ENCODE measurements around the gene NUDT8.
"Not testable (repeated sequence)": the region's sequence is repeated elsewhere in the genome, so short reads cannot be mapped to it uniquely, and the experiment has no call there.

NUDT8 gene

GRCh38 chr11:67613313-67613959 is 16.3 kb downstream of the NUDT8 start:
- no peak for DNase-seq (ENCODE audit: low read depth in 2 of 2)

DNA sequence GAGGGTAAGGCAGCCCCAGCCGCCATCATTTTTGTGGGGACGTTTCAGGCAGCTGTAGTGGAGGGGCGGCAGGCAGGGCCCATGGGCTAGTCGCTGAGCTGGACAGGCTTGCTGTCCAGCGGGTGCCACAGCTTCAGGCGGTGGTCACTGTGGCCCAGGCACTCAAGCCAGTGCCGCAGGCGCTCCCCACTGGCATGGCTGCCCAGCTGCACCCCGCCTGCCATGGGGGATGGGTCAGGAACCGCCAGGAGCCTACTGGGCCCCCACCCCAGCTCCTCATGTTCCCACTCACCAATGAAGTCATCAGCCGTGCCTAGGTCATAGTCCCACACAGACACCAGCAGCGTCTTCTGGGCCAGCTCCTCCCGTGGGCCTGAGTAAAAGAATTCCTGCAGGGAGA is 17.0 kb downstream of the NUDT8 start:
- no peak for DNase-seq (ENCODE audit: low read depth in 2 of 2)

GRCh38 chr11:67611704-67612587 is 17.8 kb downstream of the NUDT8 start:
- DNase-seq (ENCODE audit: low read depth in 2 of 2), result no peak

- no peak for DNase-seq (ENCODE audit: low read depth in 2 of 2)
Measured at GRCh38 chr11:67611165-67611564, 18.6 kb downstream of the NUDT8 start.

- no peak for DNase-seq (ENCODE audit: low read depth in 2 of 2)
Measured at GRCh38 chr11:67610302-67610868, 19.4 kb downstream of the NUDT8 start.

DNA sequence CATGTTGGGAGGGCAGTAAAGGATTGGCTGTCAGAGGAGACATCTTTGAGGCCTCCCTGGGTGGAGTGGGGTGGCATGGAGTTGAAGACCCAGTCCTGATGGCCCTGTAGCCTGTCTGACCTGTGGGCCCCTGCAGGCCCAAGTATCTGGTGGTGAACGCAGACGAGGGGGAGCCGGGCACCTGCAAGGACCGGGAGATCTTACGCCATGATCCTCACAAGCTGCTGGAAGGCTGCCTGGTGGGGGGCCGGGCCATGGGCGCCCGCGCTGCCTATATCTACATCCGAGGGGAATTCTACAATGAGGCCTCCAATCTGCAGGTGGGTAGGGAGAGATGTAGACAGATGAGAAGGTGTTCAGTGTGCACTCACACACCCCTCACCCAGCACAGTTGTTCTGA is 20.4 kb downstream of the NUDT8 start:
- no peak for DNase-seq (ENCODE audit: low read depth in 2 of 2)

DNA sequence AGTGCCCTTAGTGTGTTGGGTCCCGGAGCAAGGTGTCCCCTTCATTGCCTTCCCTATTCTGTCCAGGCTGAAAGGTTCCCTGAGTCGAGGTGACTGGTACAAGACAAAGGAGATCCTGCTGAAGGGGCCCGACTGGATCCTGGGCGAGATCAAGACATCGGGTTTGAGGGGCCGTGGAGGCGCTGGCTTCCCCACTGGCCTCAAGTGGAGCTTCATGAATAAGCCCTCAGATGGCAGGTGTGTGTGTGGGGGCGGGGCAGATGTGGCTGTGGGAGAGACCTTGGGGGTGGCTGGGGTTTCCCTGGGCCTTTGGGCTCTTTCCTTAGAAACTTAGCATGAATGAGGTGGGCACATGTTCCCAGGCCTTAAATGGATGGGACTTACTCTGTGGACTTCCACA is 21.3 kb downstream of the NUDT8 start:
- no peak for DNase-seq (ENCODE audit: low read depth in 2 of 2)

- DNase-seq (ENCODE audit: low read depth in 2 of 2), result no peak
Measured at GRCh38 chr11:67607507-67607906, 22.2 kb downstream of the NUDT8 start.

DNA sequence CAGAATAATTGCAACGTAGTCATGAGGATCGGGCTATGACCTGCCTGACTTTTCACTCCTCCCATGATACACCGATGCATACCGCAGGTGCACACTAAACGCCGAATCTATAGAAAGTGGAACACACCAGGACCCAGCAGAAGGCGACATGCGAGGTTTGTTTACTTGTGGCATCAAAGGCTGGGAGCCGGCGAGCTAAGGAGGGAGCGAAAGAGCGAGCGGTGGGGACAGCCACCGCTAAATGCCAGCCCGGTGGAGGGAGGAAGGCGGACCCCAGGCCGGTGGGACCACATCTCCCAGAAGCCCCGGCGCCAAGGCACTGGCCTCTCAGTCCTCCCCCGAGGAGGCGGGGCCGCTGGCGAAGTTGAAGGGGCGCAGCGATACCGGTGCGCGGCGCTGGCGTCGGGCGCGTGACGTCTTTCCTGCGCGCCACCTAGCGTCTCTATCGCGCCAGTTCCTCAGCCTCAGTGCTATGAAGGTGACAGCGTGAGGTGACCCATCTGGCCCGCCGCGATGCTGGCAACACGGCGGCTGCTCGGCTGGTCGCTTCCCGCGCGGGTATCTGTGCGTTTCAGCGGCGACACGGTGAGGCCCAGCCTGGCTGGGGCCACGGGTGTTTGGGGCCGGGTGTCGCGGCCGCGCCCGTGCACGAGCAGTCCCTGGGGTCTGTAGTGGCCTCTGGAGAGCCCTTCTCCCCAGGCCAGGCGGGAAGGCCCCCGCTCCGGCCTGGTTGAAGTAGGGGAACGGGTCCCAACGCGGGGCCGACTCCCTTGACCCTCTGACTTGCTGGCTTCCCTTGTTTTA is 23.0 kb downstream of the NUDT8 start, which contains the start of gene NDUFV1:
NDUFV1 (plus strand) TSS at position 445 of the 804 bp plus-strand sequence; CDS start at position 514, 69 bp downstream.
- peak; percentile 90 to 94 for DNase-seq (ENCODE audit: low read depth in 2 of 2)

DNA sequence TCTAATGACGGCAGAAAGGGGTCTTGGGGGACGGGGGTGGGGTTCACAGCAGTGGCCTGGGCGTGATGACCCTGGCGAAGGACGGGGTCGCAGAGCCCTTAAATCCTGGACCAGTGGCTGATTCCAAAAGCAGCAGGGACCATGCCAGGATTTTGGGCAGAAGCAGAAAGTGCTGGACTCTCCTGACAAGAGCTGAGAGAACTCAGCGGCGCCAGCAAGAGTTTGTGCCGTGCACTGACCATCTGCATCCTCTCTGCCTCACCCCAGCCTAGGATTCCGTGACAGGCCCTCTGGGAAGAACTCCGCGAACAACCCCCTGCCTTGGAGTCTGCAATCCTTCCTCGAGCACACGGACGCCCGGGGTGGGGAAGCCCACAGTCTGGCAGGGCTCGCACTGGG is 23.6 kb downstream of the NUDT8 start:
- no peak for DNase-seq (ENCODE audit: low read depth in 2 of 2)

DNA sequence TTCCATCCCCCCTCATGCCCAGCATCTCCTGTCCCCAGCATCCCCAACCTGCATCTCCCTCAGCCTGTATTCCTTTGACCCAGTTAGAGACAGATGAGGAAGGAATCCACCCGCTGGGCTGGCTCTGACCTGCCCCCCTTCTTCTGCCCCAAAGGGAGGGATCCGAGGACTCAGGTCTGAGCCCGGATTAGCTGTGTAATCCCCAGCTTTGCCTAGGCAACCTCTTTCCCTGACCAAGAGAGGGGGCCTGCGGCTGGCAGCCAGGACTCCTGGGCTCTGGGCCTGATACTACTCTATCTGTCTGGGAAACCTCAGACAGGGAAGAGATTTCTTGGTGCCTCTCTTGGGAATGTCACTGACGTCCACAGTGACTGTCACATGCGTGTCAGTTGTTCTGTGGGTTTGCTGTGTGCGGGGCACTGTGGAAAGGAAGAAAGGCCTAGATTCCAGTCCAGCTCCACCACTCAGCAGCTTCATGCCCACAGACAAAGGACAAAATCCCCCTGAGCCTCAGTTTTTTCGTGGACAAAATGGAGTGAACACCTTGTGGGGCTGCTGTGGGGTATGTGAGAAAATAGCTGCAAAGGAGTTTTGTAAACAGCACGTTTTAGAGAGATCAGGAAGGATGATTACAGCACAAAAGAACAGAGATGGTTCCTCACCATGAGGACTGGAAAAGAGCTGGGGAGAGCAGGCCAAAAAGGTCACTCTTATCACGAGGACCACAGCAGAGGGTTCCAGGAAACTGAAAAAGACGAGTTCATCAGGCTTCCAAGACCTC is 24.3 kb downstream of the NUDT8 start:
- no peak for DNase-seq (ENCODE audit: low read depth in 2 of 2)

DNA sequence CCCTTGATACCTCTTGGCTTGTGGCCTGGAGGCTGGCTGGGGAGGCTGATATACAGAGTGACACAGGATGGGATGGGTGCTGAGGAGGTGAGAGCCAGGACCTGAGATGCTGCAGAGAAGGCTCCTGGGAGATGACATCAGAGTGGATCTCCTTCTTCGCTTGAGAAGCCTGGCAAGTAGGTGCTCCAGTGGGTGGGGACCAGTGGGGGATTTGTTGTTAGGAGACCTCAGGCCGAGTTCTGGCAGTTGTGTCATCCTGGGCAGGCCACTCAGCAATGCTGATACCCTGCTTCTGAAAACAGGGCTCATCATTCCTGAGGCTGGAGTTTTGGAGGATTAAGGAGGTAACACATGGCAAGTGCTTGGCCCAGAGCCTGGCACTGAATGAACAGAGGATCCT is 24.9 kb downstream of the NUDT8 start:
- DNase-seq (ENCODE audit: low read depth in 2 of 2), result no peak

DNA sequence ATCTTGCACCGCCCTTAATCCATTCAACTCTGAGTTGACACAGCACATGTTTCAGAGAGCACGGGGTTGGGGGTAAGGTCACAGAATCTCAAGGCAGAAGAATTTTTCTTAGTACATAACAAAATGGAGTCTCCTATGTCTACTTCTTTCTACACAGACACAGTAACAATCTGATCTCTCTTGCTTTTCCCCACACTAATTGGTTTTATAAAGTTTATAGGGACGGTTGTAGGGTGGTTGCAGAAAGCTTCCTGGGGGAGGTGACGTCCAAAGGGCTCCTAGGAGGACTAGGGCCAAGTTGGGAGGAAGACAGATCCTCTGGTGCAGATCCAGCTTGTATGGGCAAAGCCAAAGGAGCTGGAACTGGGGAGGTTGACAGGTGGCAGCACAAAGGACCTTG is 25.6 kb downstream of the NUDT8 start:
- DNase-seq (ENCODE audit: low read depth in 2 of 2), result not testable (repeated sequence)

- no peak for DNase-seq (ENCODE audit: low read depth in 2 of 2)
Measured at GRCh38 chr11:67601098-67601497, 28.6 kb downstream of the NUDT8 start.

DNA sequence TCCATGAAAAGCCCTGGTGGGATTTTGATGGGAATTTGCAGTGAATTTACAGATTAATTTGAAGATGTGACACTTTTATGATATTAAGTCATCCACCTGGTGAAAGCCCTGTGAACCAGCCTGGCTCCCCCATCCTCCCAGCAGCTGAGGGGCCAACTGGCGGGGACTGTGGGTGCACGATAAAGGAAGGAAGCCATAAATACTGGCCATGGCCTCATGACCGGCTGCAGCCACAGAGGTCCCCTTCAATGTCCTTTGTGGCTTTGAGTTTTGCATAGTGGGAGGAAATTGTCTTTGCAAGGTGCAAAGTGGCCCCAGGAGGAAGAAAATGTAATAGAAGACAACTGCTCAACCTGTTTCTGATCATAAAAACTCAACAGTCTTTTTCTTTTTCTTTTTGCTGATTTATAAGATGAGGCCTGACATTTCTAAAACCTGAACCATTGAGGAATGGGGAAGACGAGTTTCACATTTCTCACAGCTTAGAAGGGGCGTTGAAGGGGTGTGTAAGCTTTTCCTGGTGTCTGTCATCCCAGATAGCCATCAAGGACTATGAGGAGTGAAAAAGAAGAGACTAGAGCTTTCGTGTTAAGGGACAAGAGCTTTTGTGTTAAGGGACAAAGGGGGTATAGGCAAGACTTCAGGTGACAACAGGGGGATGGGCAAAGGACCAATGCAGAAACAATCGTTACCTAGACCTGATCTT is 29.3 kb downstream of the NUDT8 start:
- DNase-seq (ENCODE audit: low read depth in 2 of 2), result no peak

DNA sequence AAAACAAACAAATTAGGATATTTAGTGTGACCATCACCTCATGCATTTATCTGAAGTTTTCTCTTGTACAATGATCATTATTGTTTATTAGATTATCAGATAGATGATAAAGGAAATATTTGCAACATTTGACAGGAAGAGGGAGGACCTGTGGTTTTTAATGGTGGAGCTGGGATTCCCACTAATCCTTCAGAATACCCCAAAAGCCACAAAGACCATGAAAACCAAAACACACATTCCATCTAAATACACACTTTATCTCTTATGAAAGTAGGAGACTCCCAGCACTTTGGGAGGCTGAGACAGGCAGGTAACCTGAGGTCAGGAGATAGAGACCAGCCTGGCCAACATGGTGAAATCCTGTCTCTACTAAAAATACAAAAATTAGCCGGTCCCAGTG is 30.6 kb downstream of the NUDT8 start:
- no peak for DNase-seq (ENCODE audit: low read depth in 2 of 2)

DNA sequence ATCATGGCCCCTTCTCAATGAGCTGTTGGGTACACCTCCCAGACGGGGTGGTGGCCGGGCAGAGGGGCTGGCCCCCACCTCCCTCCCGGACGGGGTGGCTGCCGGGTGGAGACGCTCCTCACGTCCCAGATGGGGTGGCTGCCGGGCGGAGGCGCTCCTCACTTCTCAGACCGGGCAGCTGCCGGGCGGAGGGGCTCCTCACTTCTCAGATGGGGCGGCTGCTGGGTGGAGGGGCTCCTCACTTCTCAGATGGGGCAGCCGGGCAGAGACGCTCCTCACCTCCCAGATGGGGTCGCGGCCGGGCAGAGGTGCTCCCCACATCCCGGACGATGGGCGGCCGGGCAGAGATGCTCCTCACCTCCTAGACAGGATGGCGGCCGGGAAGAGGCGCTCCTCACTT is 31.8 kb downstream of the NUDT8 start:
- DNase-seq (ENCODE audit: low read depth in 2 of 2), result not testable (repeated sequence)

DNA sequence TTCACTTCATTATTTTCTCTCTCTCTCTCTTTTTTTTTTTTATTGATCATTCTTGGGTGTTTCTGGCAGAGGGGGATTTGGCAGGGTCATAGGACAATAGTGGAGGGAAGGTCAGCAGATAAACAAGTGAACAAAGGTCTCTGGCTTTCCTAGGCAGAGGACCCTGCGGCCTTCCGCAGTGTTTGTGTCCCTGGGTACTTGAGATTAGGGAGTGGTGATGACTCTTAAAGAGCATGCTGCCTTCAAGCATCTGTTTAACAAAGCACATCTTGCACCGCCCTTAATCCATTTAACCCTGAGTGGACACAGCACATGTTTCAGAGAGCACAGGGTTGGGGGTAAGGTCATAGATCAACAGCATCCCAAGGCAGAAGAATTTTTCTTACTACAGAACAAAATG is 32.3 kb downstream of the NUDT8 start:
- not testable (repeated sequence) for DNase-seq (ENCODE audit: low read depth in 2 of 2)

- no peak for DNase-seq (ENCODE audit: low read depth in 2 of 2)
Measured at GRCh38 chr11:67596753-67597300, 32.9 kb downstream of the NUDT8 start.

GRCh38 chr11:67594480-67594879 is 35.3 kb downstream of the NUDT8 start:
- no peak for DNase-seq (ENCODE audit: low read depth in 2 of 2)
